Ovary (tissue), 9 donors: ENCODE measurements around the gene MYO5B. TPM values are rescaled to one million over a fixed set of nuclear protein-coding genes. Genes with fewer than 3 reads are reported as not detected.

Experiments used
- DNase-seq, 5 donors: peaks; one replicate each; pipeline ENCODE4 v3.0.0-alpha.2; 2019 to 2020
- H3K27ac ChIP-seq, 2 donors: fragments of 200-600 bp; one replicate each; pipeline versions ENCODE4 v1.5.1 to v1.8.0; 2019 to 2022
- H3K27me3 ChIP-seq: fragments of 200-600 bp; one replicate; pipeline ENCODE4 v1.8.0; 2022
- H3K36me3 ChIP-seq: fragments of 200-600 bp; sonication (generic); one replicate; pipeline ENCODE4 v1.5.1; 2019
- H3K4me1 ChIP-seq: one replicate; pipeline ENCODE4 v1.8.1; 2013; ENCODE audit warnings: mild to moderate bottlenecking, moderate library complexity; ENCODE audit not compliant: insufficient read depth
- H3K4me3 ChIP-seq: fragments of 200-600 bp; sonication (generic); one replicate; pipeline ENCODE4 v1.5.1; 2017
- H3K9me3 ChIP-seq, 2 donors: fragments of 200-600 bp in 1 of 2; sonication (generic) in 1 of 2; one replicate each; pipeline versions ENCODE4 v1.5.1 to v1.8.1; 2013 to 2019; ENCODE audit warnings: mild to moderate bottlenecking in 1 of 2, moderate library complexity in 1 of 2
- EP300 ChIP-seq: sonication (generic); formaldehyde crosslinking; IDR thresholded peaks from one replicate; pipeline ENCODE4 v1.6.1; 2017; ENCODE audit warnings: antibody characterized with exemption
- POLR2A ChIP-seq: fragments of 450-650 bp; IDR thresholded peaks from one replicate; pipeline ENCODE4 v1.6.1; 2017; ENCODE audit warnings: antibody characterized with exemption, mild to moderate bottlenecking, moderate library complexity
- WGBS, 3 donors: extraction: QIAGEN DNeasy Blood & Tissue Kit in 1 of 3; methylation state at CpG; one replicate each; pipeline versions ENCODE4 v1.1.5 to v1.1.7; 2013 to 2017; 5-methylcytosine and 5-hydroxymethylcytosine counted together
- intact Hi-C, 4 donors: fragments of 100-400 bp; cut with DNase I; formaldehyde crosslinking; loops; one replicate each; pipeline versions ENCODE4 v1.11.0 to v1.15.1; 2022 to 2023
- polyA plus RNA-seq, 2 donors: library from polyadenylated mRNA; stranded (reverse); fragments of 200-250 nt in 1 of 2; fragments of 350-450 nt in 1 of 2; fragmentation: Illumina TruSeq in 1 of 2; extraction: RNeasy Lipid Tissue Mini Kit (QIAGEN cat#74804) in 1 of 2; gene quantifications; one replicate each; pipeline ENCODE4 v1.2.3, GENCODE V29; 2013 to 2014
- total RNA-seq, 7 donors: library from RNA; depleted of rRNA in 2 of 7; stranded (reverse); fragments of >200 nt in 2 of 7; fragmentation: NEBNext Ultra II Directional in 3 of 7; extraction: Animal tissue kit (Norgen Biotek cat#: 25700) in 3 of 7; gene quantifications; one replicate each; pipeline versions ENCODE4 v1.1.0 to v1.2.4, GENCODE V29; 2016 to 2023
- TF ChIP-seq, protein P1 (sequence below), 3 donors: fragments of 450-650 bp in 2 of 3; fragments of 200-600 bp in 1 of 3; IDR thresholded peaks; one replicate each; pipeline versions ENCODE4 v1.5.1 to v1.8.0; 2016 to 2022; ENCODE audit warnings: antibody characterized with exemption in 3 of 3, mild to moderate bottlenecking in 1 of 3
- donor health status: DM: no; HTN: no; CAD: no; lungs with moderate emphysema.
- donor health status: DM: no; HTN: no; CAD: no.
- donor health status: Bipolar disorder and iron deficiency.
- donor health status: DM: yes; HTN: yes; CAD: no.
- donor health status: DM: no; HTN: no; CAD: no.
- donor health status: DM: yes; HTN: yes; CAD: no.

Gene MYO5B
- total and polyA plus RNA-seq, 9 donors: 0.25 to 25.5 (median 1.5) TPM

DNA sequence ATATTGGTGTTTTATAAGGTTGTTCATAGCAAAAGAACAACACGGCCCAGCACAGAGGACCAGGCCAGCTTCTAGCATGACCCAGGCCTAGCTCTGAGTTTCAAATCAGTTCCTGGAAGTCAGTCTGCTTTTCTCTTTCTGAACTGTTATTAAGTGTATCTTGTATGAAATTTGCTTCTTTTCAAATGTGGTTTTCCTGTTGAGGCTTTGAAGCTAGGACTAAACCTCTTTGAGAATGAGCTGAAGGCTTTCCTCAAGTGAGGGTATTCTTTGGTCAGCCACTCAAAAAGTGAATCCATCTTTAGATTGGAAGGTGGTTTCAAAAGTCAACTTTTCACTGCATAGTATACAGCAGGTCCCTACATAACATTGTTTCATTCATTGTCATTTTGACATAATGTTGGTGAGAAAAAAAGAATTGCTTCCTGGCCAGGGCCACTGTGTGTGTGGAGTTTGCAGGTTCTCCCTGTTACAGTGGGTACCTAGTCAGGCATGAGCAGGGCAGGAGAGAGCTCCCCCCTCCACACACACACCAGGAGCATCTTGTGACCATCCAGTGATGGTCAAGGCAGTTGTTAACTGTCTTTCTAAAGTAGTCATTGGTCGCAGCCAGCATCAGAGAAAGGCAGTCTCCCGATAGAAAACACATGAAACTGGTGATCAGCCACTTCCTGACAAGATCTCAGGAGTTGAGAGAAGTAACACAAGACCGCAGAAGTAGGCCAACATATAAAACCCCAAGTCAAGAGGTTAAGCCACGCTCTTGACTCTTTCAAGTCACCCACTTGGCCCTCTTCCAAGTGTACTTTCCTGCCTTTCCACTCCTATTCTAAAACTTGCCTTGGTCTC is 374.9 kb downstream of the MYO5B start:
- Histone ChIP-seq H3K4me1 (no peaks in the 10 kb centered on the region), H3K4me3 (no peak overlapping the region), H3K27me3 (no peaks in the 10 kb centered on the region), H3K9me3 (no peaks in the 10 kb centered on the region), H3K36me3 (no peaks in the 10 kb centered on the region), H3K27ac (no peak overlapping the region)
- WGBS, 3 donors: 89 to 93% (median 92%) methylated on average over 5 of the region's 5 CpGs
- no peak for DNase-seq
- intact Hi-C loops: no loop called here
- TF ChIP-seq POLR2A (no peak), EP300 (no peak)
- TF ChIP-seq, protein P1, sequence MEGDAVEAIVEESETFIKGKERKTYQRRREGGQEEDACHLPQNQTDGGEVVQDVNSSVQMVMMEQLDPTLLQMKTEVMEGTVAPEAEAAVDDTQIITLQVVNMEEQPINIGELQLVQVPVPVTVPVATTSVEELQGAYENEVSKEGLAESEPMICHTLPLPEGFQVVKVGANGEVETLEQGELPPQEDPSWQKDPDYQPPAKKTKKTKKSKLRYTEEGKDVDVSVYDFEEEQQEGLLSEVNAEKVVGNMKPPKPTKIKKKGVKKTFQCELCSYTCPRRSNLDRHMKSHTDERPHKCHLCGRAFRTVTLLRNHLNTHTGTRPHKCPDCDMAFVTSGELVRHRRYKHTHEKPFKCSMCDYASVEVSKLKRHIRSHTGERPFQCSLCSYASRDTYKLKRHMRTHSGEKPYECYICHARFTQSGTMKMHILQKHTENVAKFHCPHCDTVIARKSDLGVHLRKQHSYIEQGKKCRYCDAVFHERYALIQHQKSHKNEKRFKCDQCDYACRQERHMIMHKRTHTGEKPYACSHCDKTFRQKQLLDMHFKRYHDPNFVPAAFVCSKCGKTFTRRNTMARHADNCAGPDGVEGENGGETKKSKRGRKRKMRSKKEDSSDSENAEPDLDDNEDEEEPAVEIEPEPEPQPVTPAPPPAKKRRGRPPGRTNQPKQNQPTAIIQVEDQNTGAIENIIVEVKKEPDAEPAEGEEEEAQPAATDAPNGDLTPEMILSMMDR (IDR thresholded peaks at IDR 0.05): no peak

- no peaks in the 10 kb centered on the region for H3K36me3 ChIP-seq
- H3K27me3 ChIP-seq: no peaks in the 10 kb centered on the region
- intact Hi-C loops: no loop called here
- H3K4me3 ChIP-seq: no peak overlapping the region
- WGBS, 3 donors: 90 to 95% (median 91%) methylated on average over 5 of the region's 5 CpGs
- H3K4me1 ChIP-seq: no peaks in the 10 kb centered on the region
- TF ChIP-seq POLR2A (no peak), EP300 (no peak)
- TF ChIP-seq, protein P1 (IDR thresholded peaks at IDR 0.05): no peak
- H3K27ac ChIP-seq: no peak overlapping the region
- DNase-seq: no peak
- no peaks in the 10 kb centered on the region for H3K9me3 ChIP-seq
Measured at GRCh38 chr18:49819071-49819662, 375.8 kb downstream of the MYO5B start.

DNA sequence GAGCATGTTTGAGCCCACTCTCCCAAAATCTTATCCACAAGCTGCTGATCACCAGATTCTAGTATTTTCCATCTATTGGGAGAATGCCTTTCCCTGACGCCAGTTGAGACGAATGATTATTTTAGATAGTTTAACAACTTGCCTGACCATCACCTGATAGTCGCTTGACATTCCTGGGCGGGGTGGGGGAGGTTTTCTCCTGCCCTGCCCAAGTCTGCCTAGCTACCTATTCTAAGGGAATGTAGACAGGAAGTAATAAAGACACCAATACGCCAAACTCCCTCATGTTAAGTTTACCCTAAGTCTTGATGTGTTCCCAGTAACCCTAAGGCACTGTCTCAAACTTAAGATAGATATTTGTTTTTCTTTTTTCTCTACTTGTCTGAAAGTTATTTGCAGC is 377.0 kb downstream of the MYO5B start:
- Histone ChIP-seq H3K4me1 (no peaks in the 10 kb centered on the region), H3K27ac (no peak overlapping the region), H3K9me3 (no peaks in the 10 kb centered on the region), H3K36me3 (no peaks in the 10 kb centered on the region), H3K27me3 (no peaks in the 10 kb centered on the region), H3K4me3 (no peak overlapping the region)
- no peak for TF ChIP-seq POLR2A
- TF ChIP-seq, protein P1 (IDR thresholded peaks at IDR 0.05): no peak
- no peak for TF ChIP-seq EP300
- 96 to 97% (median 96%) methylated on average over 5 of the region's 5 CpGs for WGBS, 3 donors
- no peak for DNase-seq
- intact Hi-C loops: no loop called here

GRCh38 chr18:49815927-49816326 is 379.0 kb downstream of the MYO5B start:
- no peak for DNase-seq
- Histone ChIP-seq H3K36me3 (no peaks in the 10 kb centered on the region), H3K27me3 (no peaks in the 10 kb centered on the region), H3K27ac (no peak overlapping the region), H3K4me1 (peaks cover 5% of the 10 kb centered on the region), H3K9me3 (no peaks in the 10 kb centered on the region), H3K4me3 (no peak overlapping the region)
- WGBS, 3 donors: 92 to 98% (median 95%) methylated on average over 4 of the region's 4 CpGs
- TF ChIP-seq, protein P1 (IDR thresholded peaks at IDR 0.05): no peak
- no peak for TF ChIP-seq EP300
- no peak for TF ChIP-seq POLR2A
- intact Hi-C loops: no loop called here
